Heart right ventricle (tissue), 16 donors: ENCODE measurements around the gene TFF3. TPM values are rescaled to one million over a fixed set of nuclear protein-coding genes. Genes with fewer than 3 reads are reported as not detected.

ENCODE experiments used
- ATAC-seq, 8 donors: fragments of 200-7000 bp; cut with Tn5 transposase; one replicate each; pipeline ENCODE4 v1.9.1; 2020; ENCODE audit warnings: mild to moderate bottlenecking in 8 of 8, moderate library complexity in 8 of 8, moderate number of reproducible peaks in 1 of 8
- DNase-seq, 2 donors: peaks; one replicate each; pipeline ENCODE4 v3.0.0-alpha.2; 2020
- H3K27ac ChIP-seq, 10 donors: fragments of 200-600 bp; sonication (generic) in 2 of 10; one replicate each; pipeline versions ENCODE4 v1.5.0 to v1.8.0; 2020 to 2022; ENCODE audit warnings: mild to moderate bottlenecking in 3 of 10
- H3K27me3 ChIP-seq, 7 donors: fragments of 200-600 bp; one replicate each; pipeline ENCODE4 v1.8.0; 2021 to 2022; ENCODE audit warnings: mild to moderate bottlenecking in 2 of 7
- H3K36me3 ChIP-seq, 9 donors: fragments of 200-600 bp; sonication (generic) in 1 of 9; one replicate each; pipeline versions ENCODE4 v1.5.0 to v1.8.0; 2020 to 2022; ENCODE audit warnings: mild to moderate bottlenecking in 2 of 9
- H3K4me1 ChIP-seq, 9 donors: fragments of 200-600 bp; sonication (generic) in 1 of 9; one replicate each; pipeline versions ENCODE4 v1.5.0 to v1.8.0; 2020 to 2022; ENCODE audit warnings: mild to moderate bottlenecking in 4 of 9
- H3K4me3 ChIP-seq, 10 donors: fragments of 200-600 bp; sonication (generic) in 2 of 10; one replicate each; pipeline versions ENCODE4 v1.5.0 to v1.8.0; 2020 to 2022; ENCODE audit warnings: mild to moderate bottlenecking in 7 of 10, moderate library complexity in 2 of 10
- H3K9me3 ChIP-seq, 11 donors: fragments of 200-600 bp in 10 of 11; sonication (generic) in 2 of 11; one replicate each; pipeline versions ENCODE4 v1.5.0 to v1.8.0; 2013 to 2022; ENCODE audit warnings: mild to moderate bottlenecking in 2 of 11, control low read depth in 1 of 11, moderate library complexity in 1 of 11
- WGBS, 2 donors: extraction: QIAGEN DNeasy Blood & Tissue Kit; methylation state at CpG; one replicate each; pipeline ENCODE4 v1.1.7; 2013; ENCODE audit warnings: inconsistent platforms in 1 of 2; 5-methylcytosine and 5-hydroxymethylcytosine counted together
- intact Hi-C, 10 donors: fragments of 100-400 bp; cut with DNase I; formaldehyde crosslinking; loops; one replicate each; pipeline versions ENCODE4 v1.11.1 to v1.14.2; 2022
- polyA plus RNA-seq, 2 donors: library from polyadenylated mRNA; stranded (reverse); fragments of 200-250 nt; gene quantifications; one replicate each; pipeline ENCODE4 v1.2.3, GENCODE V29; 2013
- total RNA-seq, 10 donors: library from RNA; stranded (reverse); fragmentation: NEBNext Ultra II Directional in 3 of 10; extraction: Animal tissue kit (Norgen Biotek cat#: 25700) in 3 of 10; gene quantifications; one replicate each; pipeline versions ENCODE4 v1.2.1 to v1.2.4, GENCODE V29; 2021 to 2023
- TF ChIP-seq, protein P1 (sequence below), 9 donors: fragments of 200-600 bp; sonication (generic) in 2 of 9; IDR thresholded peaks; one replicate each; pipeline versions ENCODE4 v1.5.0 to v1.8.0; 2021 to 2022; ENCODE audit warnings: antibody characterized with exemption in 9 of 9, mild to moderate bottlenecking in 5 of 9, moderate library complexity in 1 of 9
- donor health status: Arrhythmogenic right ventricular cardiomyopathy.
- donor health status: ischemic (EF 13 %, LVEDD 7.1; RV severe dilation, severe dysfunction).
- donor health status: healthy with polysubstance abuse.
- donor health status: DM: no; HTN: yes; CAD: no.
- donor health status: DM: no; HTN: no; CAD: no.
- donor health status: ischemic (EF 25% LVEDD 6.9; RV normal size, moderate dysfunction).
- donor health status: ischemic (EF 25% LVEDD 5.7; RV mildly dilated, moderate dysfunction).
- donor health status: healthy.
- donor health status: DM: yes; HTN: yes; CAD: no.
- donor health status: Ischemic cardiomyopathy.
- donor health status: ischemic (EF 35%, LVEDD 5.7; RV mildly dilated, moderate dysfunction).
- donor health status: nonischemic (EF 11% LVEDD 7.7; RV severe dilation, severe dysfunction).
- donor health status: DM: yes; HTN: yes; CAD: no.
- donor health status: PGD.
- donor health status: ischemic (EF 29% LVEDD 5.4; RV normal size, mild dysfunction).
- donor health status: nonischemic (EF 23%, LVEDD 6.1; RV moderate dilation, normal function).

Gene TFF3
- total and polyA plus RNA-seq, 12 donors, result 0.90 to 7.9 (median 2.7) TPM

DNA sequence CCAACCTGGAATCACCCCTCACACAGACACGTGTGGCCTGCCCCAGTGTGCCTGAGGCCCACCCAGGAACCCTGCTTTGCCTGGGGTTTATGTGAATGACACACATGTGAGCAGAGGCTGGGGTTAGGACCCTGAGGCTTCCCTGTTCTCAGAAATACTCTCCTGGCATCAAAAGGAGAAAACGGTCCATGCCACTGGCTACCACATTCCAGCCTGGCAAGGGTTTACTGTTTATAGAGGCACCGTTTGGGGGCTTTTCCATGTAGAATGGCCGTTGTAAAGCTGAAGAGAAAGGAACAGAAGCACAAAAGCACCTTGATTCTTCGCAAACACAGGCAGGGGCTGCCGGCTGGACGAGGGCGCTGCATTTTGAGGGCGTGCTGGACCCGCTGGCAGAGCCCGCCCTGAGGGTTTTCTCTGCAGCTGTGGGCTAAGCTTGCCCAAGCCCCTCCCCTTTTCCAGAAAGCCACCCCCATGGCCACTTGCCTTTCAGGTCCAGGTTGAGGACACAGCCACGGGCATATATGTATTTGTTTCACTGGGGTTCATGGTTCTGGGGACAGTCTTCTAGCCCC, 13.0 kb downstream of the TFF3 start:
- Histone ChIP-seq H3K4me1 (peaks cover 10 to 54% (median 32%) of the 10 kb centered on the region in 9 donors), H3K9me3 (no peaks in the 10 kb centered on the region), H3K36me3 (peaks cover 0 to 12% (median 0%) of the 10 kb centered on the region in 9 donors), H3K27me3 (peaks cover 0 to 14% (median 3%) of the 10 kb centered on the region in 7 donors), H3K27ac (peak overlapping the region in 9 of 10 donors; percentile 59 to 89 (median 83)), H3K4me3 (no peak overlapping the region)
- intact Hi-C loops, result loop anchor here in 3 of 10 donors (10.0 kb wide), 1 partner anchor 137 kb away; no protein-coding TSS in a partner anchor
- TF ChIP-seq, protein P1, sequence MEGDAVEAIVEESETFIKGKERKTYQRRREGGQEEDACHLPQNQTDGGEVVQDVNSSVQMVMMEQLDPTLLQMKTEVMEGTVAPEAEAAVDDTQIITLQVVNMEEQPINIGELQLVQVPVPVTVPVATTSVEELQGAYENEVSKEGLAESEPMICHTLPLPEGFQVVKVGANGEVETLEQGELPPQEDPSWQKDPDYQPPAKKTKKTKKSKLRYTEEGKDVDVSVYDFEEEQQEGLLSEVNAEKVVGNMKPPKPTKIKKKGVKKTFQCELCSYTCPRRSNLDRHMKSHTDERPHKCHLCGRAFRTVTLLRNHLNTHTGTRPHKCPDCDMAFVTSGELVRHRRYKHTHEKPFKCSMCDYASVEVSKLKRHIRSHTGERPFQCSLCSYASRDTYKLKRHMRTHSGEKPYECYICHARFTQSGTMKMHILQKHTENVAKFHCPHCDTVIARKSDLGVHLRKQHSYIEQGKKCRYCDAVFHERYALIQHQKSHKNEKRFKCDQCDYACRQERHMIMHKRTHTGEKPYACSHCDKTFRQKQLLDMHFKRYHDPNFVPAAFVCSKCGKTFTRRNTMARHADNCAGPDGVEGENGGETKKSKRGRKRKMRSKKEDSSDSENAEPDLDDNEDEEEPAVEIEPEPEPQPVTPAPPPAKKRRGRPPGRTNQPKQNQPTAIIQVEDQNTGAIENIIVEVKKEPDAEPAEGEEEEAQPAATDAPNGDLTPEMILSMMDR (IDR thresholded peaks at IDR 0.05), result no peak
- peak in 1 of 8 donors; percentile 57 for ATAC-seq
- 65 to 71% methylated on average over 12 of the region's 12 CpGs for WGBS, 2 donors
- no peak for DNase-seq

DNA sequence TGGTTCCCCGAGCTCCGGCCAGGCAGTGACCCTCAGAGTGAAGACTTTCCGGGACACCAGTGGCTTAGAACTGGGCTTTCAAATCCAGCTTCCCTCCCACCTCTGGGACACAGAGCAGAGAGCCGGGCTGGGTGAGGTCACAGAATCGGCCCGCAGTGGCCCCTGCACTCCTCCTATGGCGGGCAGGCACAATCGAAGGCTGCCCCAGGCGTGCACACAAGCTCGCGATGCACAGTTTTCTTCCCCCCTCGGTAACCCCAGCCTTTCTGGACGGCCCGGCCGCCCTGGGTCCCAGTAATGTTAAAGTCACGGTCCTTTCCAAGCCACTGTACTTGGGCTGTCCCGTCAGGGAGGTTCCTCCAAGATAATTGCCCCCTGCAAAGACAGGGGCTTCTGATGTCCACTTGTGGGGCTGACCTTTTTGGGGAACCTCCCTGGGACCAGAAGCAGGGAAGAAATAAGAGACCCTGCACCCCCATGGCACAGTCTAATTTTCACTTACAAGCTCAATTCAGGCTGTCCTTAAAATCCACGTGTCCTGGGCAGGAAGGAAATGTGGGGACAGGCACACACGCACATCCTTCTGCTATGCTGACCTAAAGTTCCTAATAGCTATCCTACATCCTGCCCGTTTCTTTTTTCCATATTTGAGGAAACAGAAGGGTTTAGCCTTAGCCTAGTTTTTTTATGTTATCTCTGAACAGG, 13.7 kb downstream of the TFF3 start:
- Histone ChIP-seq H3K27ac (peak overlapping the region in 9 of 10 donors; percentile 75 to 89 (median 83)), H3K4me3 (no peak overlapping the region), H3K4me1 (peaks cover 10 to 54% (median 32%) of the 10 kb centered on the region in 9 donors), H3K36me3 (peaks cover 0 to 19% (median 0%) of the 10 kb centered on the region in 9 donors), H3K9me3 (no peaks in the 10 kb centered on the region), H3K27me3 (peaks cover 0 to 9% (median 0%) of the 10 kb centered on the region in 7 donors)
- DNase-seq (peak in 1 of 2 donors; percentile 37), ATAC-seq (peak; percentile 40 to 84 (median 78))
- intact Hi-C loops, result loop anchor here in 3 of 10 donors (10.0 kb wide), 1 partner anchor 137 kb away; no protein-coding TSS in a partner anchor
- WGBS, 2 donors, result 66 to 70% methylated on average over 20 of the region's 20 CpGs
- TF ChIP-seq, protein P1 (IDR thresholded peaks at IDR 0.05), result no peak

DNA sequence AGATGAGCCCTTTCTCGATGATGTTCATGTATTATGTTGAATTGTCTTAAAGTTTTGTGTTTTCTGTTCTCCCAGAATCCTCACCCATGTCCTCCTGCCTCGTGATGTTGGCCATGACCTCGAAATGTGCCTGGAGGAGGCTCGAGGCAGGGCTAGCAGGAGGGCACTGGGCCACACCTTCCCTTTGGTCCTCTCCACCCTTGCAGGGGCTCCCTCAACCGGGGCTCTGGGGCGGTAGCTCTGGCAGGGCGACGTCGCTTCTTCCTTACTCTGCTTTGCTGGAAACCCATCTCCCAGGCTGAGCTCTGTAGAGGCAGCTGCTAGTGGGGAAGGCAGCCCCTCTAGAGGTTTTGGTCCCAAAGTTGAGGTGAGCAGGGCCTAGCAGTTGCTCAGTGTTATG, 14.3 kb downstream of the TFF3 start:
- intact Hi-C loops, result loop anchor here in 3 of 10 donors (10.0 kb wide), 1 partner anchor 136 kb away; no protein-coding TSS in a partner anchor
- TF ChIP-seq, protein P1 (IDR thresholded peaks at IDR 0.05), result no peak
- Histone ChIP-seq H3K4me1 (peaks cover 10 to 54% (median 32%) of the 10 kb centered on the region in 9 donors), H3K27me3 (peaks cover 0 to 4% (median 0%) of the 10 kb centered on the region in 7 donors), H3K36me3 (peaks cover 0 to 24% (median 0%) of the 10 kb centered on the region in 9 donors), H3K9me3 (no peaks in the 10 kb centered on the region), H3K27ac (peak overlapping the region in 9 of 10 donors; percentile 30 to 89 (median 80)), H3K4me3 (no peak overlapping the region)
- 87 to 88% methylated on average over 9 of the region's 9 CpGs for WGBS, 2 donors
- no peak for DNase-seq
- ATAC-seq, result no peak

DNA sequence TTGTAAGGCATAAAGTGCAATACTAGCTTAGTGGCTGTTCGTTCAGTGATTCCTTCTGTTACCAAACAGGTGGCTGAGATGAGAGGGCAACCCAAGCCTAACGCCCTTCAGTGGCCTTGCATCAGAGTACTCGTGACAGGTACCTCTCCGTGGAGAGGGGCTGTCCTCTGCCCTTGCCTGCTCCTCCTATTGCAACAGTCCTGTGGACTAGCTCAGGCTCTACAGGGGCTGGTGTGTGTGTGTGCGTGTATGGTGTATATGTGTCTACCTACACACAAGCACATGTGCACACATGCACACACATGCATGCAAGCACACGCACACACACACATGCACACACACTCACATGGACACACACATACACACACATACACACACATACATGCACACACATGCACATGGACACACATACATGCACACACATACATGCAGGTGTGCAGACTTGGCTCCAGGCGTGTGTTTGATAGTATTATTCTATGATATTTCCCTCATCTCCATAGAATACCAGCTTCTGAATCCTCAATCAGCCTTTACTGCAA, 15.1 kb downstream of the TFF3 start:
- H3K36me3 ChIP-seq, result peaks cover 0 to 33% (median 0%) of the 10 kb centered on the region in 9 donors
- DNase-seq (no peak), ATAC-seq (no peak)
- no peak overlapping the region for H3K4me3 ChIP-seq
- no peaks in the 10 kb centered on the region for H3K27me3 ChIP-seq
- intact Hi-C loops, result loop anchor here in 3 of 10 donors (10.0 kb wide), 1 partner anchor 135 kb away; no protein-coding TSS in a partner anchor
- no peaks in the 10 kb centered on the region for H3K9me3 ChIP-seq
- H3K27ac ChIP-seq, result peak overlapping the region in 7 of 10 donors; percentile 3 to 67 (median 59)
- 74 to 78% methylated on average over 7 of the region's 7 CpGs for WGBS, 2 donors
- TF ChIP-seq, protein P1 (IDR thresholded peaks at IDR 0.05), result no peak
- H3K4me1 ChIP-seq, result peaks cover 10 to 54% (median 32%) of the 10 kb centered on the region in 9 donors
